HL-60/S4 (cell line): ENCODE data around the gene PTGIS.

Experiments used
- in situ Hi-C: fragments of 300-500 bp; cut with MboI; formaldehyde crosslinking; loops from 2 replicates; pipeline ENCODE4 v1.14.3; 2022; ENCODE audit warnings: low sequenced_read_pairs

PTGIS gene

GRCh38 chr20:49534255-49534712 lies 33.7 kb downstream of the PTGIS start:
- in situ Hi-C loops, result loop anchor here (5.0 kb wide), 1 partner anchor 202 kb away; no protein-coding TSS in a partner anchor

- in situ Hi-C loops, result loop anchor here (5.0 kb wide), 1 partner anchor 200 kb away; no protein-coding TSS in a partner anchor
Measured at GRCh38 chr20:49532285-49532946, 35.5 kb downstream of the PTGIS start.

GRCh38 chr20:49529470-49529869 lies 38.5 kb downstream of the PTGIS start:
- in situ Hi-C loops, result no loop called here

DNA sequence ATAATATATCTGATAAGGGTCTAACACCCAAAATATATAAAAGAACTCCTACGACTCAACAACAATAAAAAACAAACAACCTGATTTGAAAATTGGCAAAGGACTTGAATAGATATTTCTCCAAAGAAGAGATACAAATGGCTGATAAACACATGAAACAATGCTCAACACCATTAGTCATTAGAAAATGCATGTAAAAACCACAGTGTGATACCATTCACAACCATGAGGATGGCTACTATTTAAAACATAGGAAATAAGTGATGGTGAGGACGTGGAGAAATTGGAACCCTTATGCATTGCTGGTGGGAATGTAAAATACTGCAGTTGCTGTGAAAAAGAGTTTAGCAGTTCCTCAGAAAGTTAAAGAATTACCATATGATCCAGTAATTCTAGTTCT lies 41.4 kb downstream of the PTGIS start:
- in situ Hi-C loops, result no loop called here

GRCh38 chr20:49526056-49526455 lies 41.9 kb downstream of the PTGIS start:
- in situ Hi-C loops, result no loop called here

GRCh38 chr20:49523767-49524360 lies 44.1 kb downstream of the PTGIS start:
- in situ Hi-C loops, result loop anchor here (25.0 kb wide), 1 partner anchor 387 kb away; no protein-coding TSS in a partner anchor

DNA sequence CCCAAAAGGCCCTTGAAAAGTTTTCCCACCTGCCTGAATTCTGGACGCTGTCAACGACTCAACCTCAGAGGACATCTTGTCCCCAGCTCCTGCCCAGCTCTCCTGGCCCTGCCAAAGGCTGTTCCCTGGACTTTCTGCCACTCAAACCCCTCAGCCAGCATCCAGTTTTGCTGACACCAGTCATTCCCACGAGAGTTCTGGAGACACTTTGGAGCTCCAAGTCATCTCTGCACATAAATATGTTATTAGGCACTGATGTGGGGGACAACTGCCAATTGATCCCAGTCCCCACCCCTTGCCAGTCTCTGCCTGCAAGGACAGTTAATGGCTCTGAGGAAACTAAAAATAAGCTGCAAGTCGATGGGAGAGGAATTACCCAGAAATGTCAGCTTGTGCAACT lies 46.6 kb downstream of the PTGIS start:
- in situ Hi-C loops, result loop anchor here (25.0 kb wide), 1 partner anchor 384 kb away; no protein-coding TSS in a partner anchor

DNA sequence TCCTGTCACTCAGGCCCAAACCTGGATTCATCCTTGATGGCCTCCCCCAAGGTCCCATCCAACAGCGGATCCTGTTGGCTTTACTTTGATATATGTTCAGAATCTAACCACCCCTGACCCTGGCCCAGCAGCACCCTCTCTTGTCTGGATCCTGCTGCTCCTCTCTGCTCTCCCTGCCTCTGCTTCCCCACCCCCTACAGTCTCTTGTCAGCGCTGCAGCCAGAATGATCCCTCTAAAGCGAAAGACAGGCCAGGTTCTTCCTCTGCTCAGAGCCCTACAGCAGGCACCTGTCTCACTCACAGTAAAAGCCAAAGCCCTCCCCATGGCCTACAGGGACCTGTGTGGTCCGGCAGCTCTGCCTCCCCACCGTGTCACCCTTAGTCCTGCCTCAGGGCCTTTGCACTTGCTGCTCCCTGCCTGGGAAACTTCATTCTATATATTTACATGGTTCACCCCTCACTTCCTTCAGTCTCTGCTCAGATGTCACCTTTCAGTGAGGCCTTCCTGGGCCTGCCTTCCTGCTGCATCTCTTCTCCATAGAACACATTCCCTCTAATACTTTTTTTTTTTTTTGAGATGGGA lies 48.1 kb downstream of the PTGIS start:
- in situ Hi-C loops, result loop anchor here (25.0 kb wide), 1 partner anchor 383 kb away; no protein-coding TSS in a partner anchor

DNA sequence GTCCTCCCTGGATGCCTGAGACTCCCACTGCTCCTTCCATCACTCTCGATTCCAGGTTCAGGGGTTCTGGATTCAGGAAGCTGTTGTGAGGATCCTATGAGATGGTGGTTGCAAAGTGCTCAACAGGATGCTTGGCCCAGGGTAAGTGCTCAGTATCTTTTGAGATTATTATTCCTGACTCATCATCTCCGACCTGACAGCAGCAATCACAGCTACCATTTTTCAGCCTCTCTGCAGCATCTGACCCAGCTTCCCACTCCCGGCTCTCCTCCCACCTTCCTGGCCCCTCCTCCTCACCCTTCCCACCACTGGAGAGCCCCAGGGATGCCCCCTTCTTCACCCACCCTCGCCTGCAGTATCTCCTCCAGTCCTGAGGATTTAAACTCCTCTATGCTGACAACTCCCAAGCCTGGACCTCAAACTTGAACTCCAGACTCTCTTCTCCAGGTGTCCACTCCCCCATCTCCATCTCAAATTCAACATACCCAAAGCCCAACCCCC lies 48.7 kb downstream of the PTGIS start:
- in situ Hi-C loops, result loop anchor here (25.0 kb wide), 1 partner anchor 382 kb away; no protein-coding TSS in a partner anchor

GRCh38 chr20:49518576-49518975 lies 49.4 kb downstream of the PTGIS start:
- in situ Hi-C loops, result loop anchor here (25.0 kb wide), 1 partner anchor 381 kb away; no protein-coding TSS in a partner anchor

DNA sequence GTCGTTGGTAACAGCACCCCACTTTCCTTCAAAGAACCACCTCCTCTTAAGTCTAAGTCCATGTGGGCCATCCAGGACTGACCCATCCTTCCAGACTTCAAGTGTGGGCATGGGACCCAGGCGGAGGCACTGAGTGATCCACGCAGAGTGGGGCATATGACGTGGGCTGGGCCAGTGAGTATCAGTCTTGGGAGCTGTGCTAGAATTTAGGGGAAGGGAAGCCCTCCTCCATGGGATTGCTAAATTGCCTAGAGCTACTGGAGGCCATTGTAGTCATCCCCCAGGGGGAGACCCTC lies 50.2 kb downstream of the PTGIS start:
- in situ Hi-C loops, result loop anchor here (25.0 kb wide), 1 partner anchor 380 kb away; no protein-coding TSS in a partner anchor

- in situ Hi-C loops, result loop anchor here (25.0 kb wide), 1 partner anchor 380 kb away; no protein-coding TSS in a partner anchor
Measured at GRCh38 chr20:49516916-49517804, 50.8 kb downstream of the PTGIS start.

GRCh38 chr20:49515586-49515985 lies 52.4 kb downstream of the PTGIS start:
- in situ Hi-C loops, result loop anchor here (25.0 kb wide), 1 partner anchor 378 kb away; no protein-coding TSS in a partner anchor

GRCh38 chr20:49513517-49513916 lies 54.4 kb downstream of the PTGIS start:
- in situ Hi-C loops, result loop anchor here (25.0 kb wide), 1 partner anchor 376 kb away; no protein-coding TSS in a partner anchor

- in situ Hi-C loops, result loop anchor here (25.0 kb wide), 1 partner anchor 376 kb away; no protein-coding TSS in a partner anchor
Measured at GRCh38 chr20:49513009-49513408, 54.9 kb downstream of the PTGIS start.

DNA sequence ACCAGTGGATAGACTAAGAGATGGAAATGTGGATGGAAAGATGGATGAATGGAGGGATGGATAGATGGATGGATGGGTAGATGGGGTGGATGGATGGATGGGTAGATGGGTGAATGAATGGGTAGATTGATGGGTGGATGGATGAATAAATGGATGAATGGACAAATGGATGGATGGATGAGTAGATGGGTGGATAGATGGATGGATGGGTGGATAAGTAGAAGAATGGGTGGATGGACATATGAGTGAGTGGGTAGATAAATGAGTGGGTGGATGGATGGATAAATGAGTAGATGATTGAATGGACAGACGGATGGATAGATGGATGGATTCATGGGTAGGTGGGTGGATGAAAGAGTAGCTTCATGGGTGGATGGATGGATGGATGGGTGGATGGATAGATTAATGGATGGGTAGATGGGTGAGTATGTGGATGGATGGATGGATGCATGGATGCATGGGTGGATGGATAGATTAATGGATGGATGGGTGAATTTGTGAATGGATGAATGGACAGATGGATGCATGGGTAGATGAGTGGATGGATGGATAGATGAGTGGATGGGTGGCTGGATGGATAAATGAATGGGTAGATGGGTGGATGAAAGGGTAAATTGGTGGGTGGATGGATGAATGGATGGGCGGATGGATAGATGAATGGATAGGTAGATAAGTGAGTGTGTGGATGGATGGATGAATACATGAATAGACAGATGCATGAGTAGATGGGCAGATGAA lies 56.0 kb downstream of the PTGIS start:
- in situ Hi-C loops, result loop anchor here (25.0 kb wide), 1 partner anchor 375 kb away; no protein-coding TSS in a partner anchor

GRCh38 chr20:49510562-49511122 lies 57.3 kb downstream of the PTGIS start:
- in situ Hi-C loops, result loop anchor here (25.0 kb wide), 1 partner anchor 373 kb away; no protein-coding TSS in a partner anchor

DNA sequence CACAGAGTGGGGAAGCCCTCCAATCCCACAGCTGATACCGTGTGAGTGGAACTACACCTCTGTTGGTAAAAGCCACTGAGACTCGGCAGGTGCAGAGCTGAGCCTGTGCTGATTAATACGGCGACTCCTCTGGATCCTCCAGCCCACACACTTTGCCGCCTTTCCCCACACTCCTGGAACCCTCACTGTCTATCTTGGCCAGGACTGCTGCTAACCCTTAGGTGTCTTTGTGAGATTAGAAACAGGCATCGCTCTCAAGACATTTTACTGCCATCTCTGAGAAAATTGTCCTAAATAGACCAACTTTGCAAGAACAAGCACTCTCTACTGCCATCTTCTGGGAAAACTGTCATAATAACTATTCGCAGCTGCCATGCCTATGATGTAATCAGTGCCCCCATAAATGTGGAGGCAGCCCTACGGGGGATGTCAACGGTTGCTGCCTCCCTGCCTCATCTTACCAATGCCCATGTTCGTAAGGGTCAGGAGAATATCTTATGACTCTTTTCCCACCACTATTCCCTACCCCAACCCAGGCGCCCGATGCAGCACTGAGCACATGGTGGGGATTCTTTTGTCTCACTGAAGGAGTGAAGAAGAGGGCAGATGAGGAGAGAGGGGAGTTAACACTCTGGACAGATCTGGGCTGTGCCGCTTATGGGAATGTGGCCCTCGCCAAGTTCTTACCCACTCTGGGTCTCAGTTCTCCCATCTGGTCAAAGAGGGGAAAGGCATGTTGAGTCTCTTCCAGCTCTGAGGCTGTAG lies 59.3 kb downstream of the PTGIS start:
- in situ Hi-C loops, result loop anchor here (25.0 kb wide), 1 partner anchor 371 kb away; no protein-coding TSS in a partner anchor
